ENCODE data around the gene CPB2. TPM values are rescaled to one million over a fixed set of nuclear protein-coding genes. Genes with fewer than 3 reads are reported as not detected.

CPB2 gene
- total RNA-seq, 1 donor from 2014 or later: not detected

GRCh38 chr13:46140044-46140443 is 35.2 kb upstream of the CPB2 start:
- Histone ChIP-seq H3K9me3 (no peaks in the 10 kb centered on the region), H3K36me3 (no peaks in the 10 kb centered on the region), H3K27ac (no peak overlapping the region), H3K27me3 (no peaks in the 10 kb centered on the region), H3K4me1 (no peaks in the 10 kb centered on the region), H3K4me3 (no peak overlapping the region)
- TF ChIP-seq POLR2AphosphoS5 (IDR thresholded peaks at IDR 0.05; ENCODE audit: insufficient read depth in 1 of 2, low read depth in 1 of 2) (no peak), CTCF (IDR thresholded peaks at IDR 0.05) (no peak), POLR2A (IDR thresholded peaks at IDR 0.05) (no peak)
- DNase-seq (ENCODE audit: extremely low spot score in 2 of 2): no peak
- intact Hi-C loops (cut with DNase I): loop anchor here (10.0 kb wide), 1 partner anchor 445 kb away; no protein-coding TSS in a partner anchor

GRCh38 chr13:46137627-46138317 is 32.9 kb upstream of the CPB2 start:
- no peaks in the 10 kb centered on the region for H3K36me3 ChIP-seq
- no peak for TF ChIP-seq POLR2A (IDR thresholded peaks at IDR 0.05)
- TF ChIP-seq POLR2AphosphoS5 (IDR thresholded peaks at IDR 0.05; ENCODE audit: insufficient read depth in 1 of 2, low read depth in 1 of 2): no peak
- TF ChIP-seq CTCF (IDR thresholded peaks at IDR 0.05): no peak
- no peaks in the 10 kb centered on the region for H3K4me1 ChIP-seq
- intact Hi-C loops (cut with DNase I): no loop called here
- H3K9me3 ChIP-seq: no peaks in the 10 kb centered on the region
- H3K4me3 ChIP-seq: no peak overlapping the region
- no peak overlapping the region for H3K27ac ChIP-seq
- H3K27me3 ChIP-seq: no peaks in the 10 kb centered on the region
- DNase-seq (ENCODE audit: extremely low spot score in 2 of 2): no peak

GRCh38 chr13:46136688-46137087 is 31.9 kb upstream of the CPB2 start:
- H3K27ac ChIP-seq: no peak overlapping the region
- H3K9me3 ChIP-seq: no peaks in the 10 kb centered on the region
- H3K27me3 ChIP-seq: no peaks in the 10 kb centered on the region
- H3K4me1 ChIP-seq: no peaks in the 10 kb centered on the region
- no peak overlapping the region for H3K4me3 ChIP-seq
- H3K36me3 ChIP-seq: no peaks in the 10 kb centered on the region
- TF ChIP-seq POLR2A (IDR thresholded peaks at IDR 0.05): no peak
- no peak for TF ChIP-seq POLR2AphosphoS5 (IDR thresholded peaks at IDR 0.05; ENCODE audit: insufficient read depth in 1 of 2, low read depth in 1 of 2)
- no peak for DNase-seq (ENCODE audit: extremely low spot score in 2 of 2)
- intact Hi-C loops (cut with DNase I): no loop called here

- Histone ChIP-seq H3K4me3 (no peak overlapping the region), H3K27ac (no peak overlapping the region), H3K36me3 (no peaks in the 10 kb centered on the region), H3K4me1 (no peaks in the 10 kb centered on the region), H3K9me3 (no peaks in the 10 kb centered on the region), H3K27me3 (no peaks in the 10 kb centered on the region)
- TF ChIP-seq POLR2AphosphoS5 (IDR thresholded peaks at IDR 0.05; ENCODE audit: insufficient read depth in 1 of 2, low read depth in 1 of 2) (peak in 1 of 2 donors; percentile 44), CTCF (IDR thresholded peaks at IDR 0.05) (no peak)
- intact Hi-C loops (cut with DNase I): no loop called here
- no peak for DNase-seq (ENCODE audit: extremely low spot score in 2 of 2)
These were observed 30.2 kb upstream of the CPB2 start for GRCh38 chr13:46134961-46135522.

- TF ChIP-seq CTCF (IDR thresholded peaks at IDR 0.05) (no peak), POLR2A (IDR thresholded peaks at IDR 0.05) (no peak), POLR2AphosphoS5 (IDR thresholded peaks at IDR 0.05; ENCODE audit: insufficient read depth in 1 of 2, low read depth in 1 of 2) (no peak)
- no peaks in the 10 kb centered on the region for H3K9me3 ChIP-seq
- no peak overlapping the region for H3K4me3 ChIP-seq
- no peak for DNase-seq (ENCODE audit: extremely low spot score in 2 of 2)
- H3K27me3 ChIP-seq: no peaks in the 10 kb centered on the region
- H3K36me3 ChIP-seq: no peaks in the 10 kb centered on the region
- H3K4me1 ChIP-seq: no peaks in the 10 kb centered on the region
- H3K27ac ChIP-seq: no peak overlapping the region
- intact Hi-C loops (cut with DNase I): no loop called here
These were observed 29.7 kb upstream of the CPB2 start for GRCh38 chr13:46134494-46134893.

Measured in vagina (tissue), 2 donors.